Measurements from ENCODE around the gene PLEK2.
"Not testable (repeated sequence)": the region's sequence is repeated elsewhere in the genome, so short reads cannot be mapped to it uniquely, and the experiment has no call there.

PLEK2 gene

GRCh38 chr14:67358924-67359774 lies 52.8 kb downstream of the PLEK2 start:
- no peak for DNase-seq

GRCh38 chr14:67357969-67358354 lies 54.0 kb downstream of the PLEK2 start:
- DNase-seq = no peak

GRCh38 chr14:67357186-67357968 lies 54.6 kb downstream of the PLEK2 start:
- no peak for DNase-seq

- DNase-seq = no peak
These were observed 59.9 kb downstream of the PLEK2 start for GRCh38 chr14:67352055-67352454.

- DNase-seq = no peak
These were observed 66.4 kb downstream of the PLEK2 start for GRCh38 chr14:67345583-67345982.

- no peak for DNase-seq
These were observed 68.2 kb downstream of the PLEK2 start for GRCh38 chr14:67343601-67344230.

GRCh38 chr14:67341231-67341630 lies 70.7 kb downstream of the PLEK2 start:
- DNase-seq = not testable (repeated sequence)

Data from NCI-H1092 treated with DMSO at 0.1 percent for 48 hours (cell line).